SK-N-MC (cell line): ENCODE results near the gene ADCK1.

Source experiments
- EZH2 ChIP-seq: fragments of 200-600 bp; sonication (generic); IDR thresholded peaks from one replicate; pipeline ENCODE4 v1.6.1; 2017; ENCODE audit warnings: antibody characterized with exemption
- POLR2AphosphoS5 ChIP-seq: IDR thresholded peaks from 2 replicates; pipeline ENCODE4 v1.6.1; 2012; ENCODE audit warnings: mild to moderate bottlenecking, low read depth, low read length, borderline replicate concordance

DNA sequence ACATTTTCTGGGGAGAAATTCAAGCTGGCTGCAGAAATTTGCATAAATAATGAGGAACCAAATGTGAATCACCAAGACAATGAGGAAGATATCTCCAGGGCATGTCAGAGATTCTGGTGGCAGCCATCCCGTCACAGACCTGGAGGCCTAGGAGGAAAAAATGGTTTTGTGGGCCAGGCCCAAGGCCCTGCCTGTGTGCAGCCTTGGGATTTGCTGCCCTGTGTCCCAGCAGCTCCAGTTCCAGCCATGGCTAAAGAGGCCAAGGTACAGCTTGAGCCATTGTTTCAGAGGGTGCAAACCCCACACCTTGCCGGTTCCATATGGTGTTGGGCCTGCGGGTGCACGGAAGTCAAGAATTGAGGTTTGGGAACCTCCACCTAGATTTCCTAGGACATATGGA, 147.5 kb downstream of the ADCK1 start:
- TF ChIP-seq EZH2 (no peak), POLR2AphosphoS5 (no peak)
